Measurements from ENCODE around the gene TLCD3A. TPM values are rescaled to one million over a fixed set of nuclear protein-coding genes. Genes with fewer than 3 reads are reported as not detected.

TLCD3A gene
- total and polyA plus RNA-seq, 9 of the 15 experiments (the other 6 are each of a cell fraction or from before 2014, with no cell fraction given), result 1.3 to 13.5 (median 7.3) TPM

GRCh38 chr17:781805-782731 is 49.7 kb downstream of the TLCD3A start, which contains the start of the genes GLOD4 and MRM3 (continued):
- peak; percentile 95 for TF ChIP-seq NKRF (IDR thresholded peaks at IDR 0.05; ENCODE audit: borderline replicate concordance)
- TF ChIP-seq RFX1 (IDR thresholded peaks at IDR 0.05), result no peak
- TF ChIP-seq RBM25 (IDR thresholded peaks at IDR 0.05; ENCODE audit: low read depth, low read length, severe bottlenecking), result no peak
- TF ChIP-seq KAT7 (CRISPR knock-in tag; IDR thresholded peaks at IDR 0.05; ENCODE audit: borderline replicate concordance), result 0 out of 2 replicates have a peak, but pooled peaks have one; percentile 76
- TF ChIP-seq ZNF436 (CRISPR knock-in tag; IDR thresholded peaks at IDR 0.05), result no peak
- no peak for TF ChIP-seq EGR1 (conservative IDR thresholded peaks at IDR 0.05)
- TF ChIP-seq GATA2 (CRISPR knock-in tag; IDR thresholded peaks at IDR 0.05), result no peak
- 0 out of 2 replicates have a peak, but pooled peaks have one; percentile 74 for TF ChIP-seq ZNF609 (CRISPR knock-in tag; IDR thresholded peaks at IDR 0.05; ENCODE audit: borderline replicate concordance)
- no peak for TF ChIP-seq TAL1 (IDR thresholded peaks at IDR 0.05)
- TF ChIP-seq E2F6 (IDR thresholded peaks at IDR 0.05; ENCODE audit: borderline replicate concordance in 1 of 2, extremely low read depth in 1 of 2, insufficient read depth in 1 of 2, insufficient read length in 1 of 2, low read depth in 1 of 2, low read length in 1 of 2, poor library complexity in 1 of 2, severe bottlenecking in 1 of 2), result peak; percentile 29 to 71
- TF ChIP-seq BCOR (IDR thresholded peaks at IDR 0.05), result no peak
- TF ChIP-seq EP400 (IDR thresholded peaks at IDR 0.05), result peak; percentile 97
- TF ChIP-seq POLR2AphosphoS5 (IDR thresholded peaks at IDR 0.05; ENCODE audit: control insufficient read depth, insufficient read depth, low read depth, low read length), result peak; percentile 68
- no peak for TF ChIP-seq AFF4 (CRISPR knock-in tag; IDR thresholded peaks at IDR 0.05)

Measured in K562 (cell line).